Mesothelial cell of epicardium (in vitro differentiated cells): Measurements from ENCODE around the gene PTPRK. TPM values are rescaled to one million over a fixed set of nuclear protein-coding genes. Genes with fewer than 3 reads are reported as not detected.

ENCODE experiments used
- DNase-seq, 2 experiments: peaks; one replicate each; pipeline ENCODE4 v3.0.0; 2021; ENCODE audit warnings: low spot score in 2 of 2; ENCODE audit not compliant: unreplicated experiment in 2 of 2
- H3K27ac Mint-ChIP-seq: 2 replicates; pipeline ENCODE4 v1.8.0; 2021; ENCODE audit warnings: mixed read lengths
- H3K27me3 Mint-ChIP-seq: 2 replicates; pipeline ENCODE4 v1.8.0; 2021; ENCODE audit warnings: low read depth, mixed read lengths
- H3K36me3 Mint-ChIP-seq: 2 replicates; pipeline ENCODE4 v1.8.0; 2021; ENCODE audit warnings: mixed read lengths
- H3K4me1 Mint-ChIP-seq: 2 replicates; pipeline ENCODE4 v1.8.0; 2021; ENCODE audit warnings: mixed read lengths
- H3K4me3 Mint-ChIP-seq: 2 replicates; pipeline ENCODE4 v1.8.0; 2021; ENCODE audit warnings: mild to moderate bottlenecking, moderate library complexity, mixed read lengths
- H3K9me3 Mint-ChIP-seq: 2 replicates; pipeline ENCODE4 v1.8.0; 2021; ENCODE audit warnings: mixed read lengths
- CTCF ChIP-seq: fragments of 200-600 bp; sonication (generic); IDR thresholded peaks from one replicate; pipeline ENCODE4 v1.5.0; 2021; ENCODE audit warnings: antibody characterized with exemption; ENCODE audit not compliant: unreplicated experiment
- total RNA-seq: library from RNA; stranded (reverse); gene quantifications from 3 replicates; pipeline ENCODE4 v1.2.1, GENCODE V29; 2021

Gene PTPRK
- total RNA-seq, 1 donor from 2014 or later, result 93.7 TPM

DNA sequence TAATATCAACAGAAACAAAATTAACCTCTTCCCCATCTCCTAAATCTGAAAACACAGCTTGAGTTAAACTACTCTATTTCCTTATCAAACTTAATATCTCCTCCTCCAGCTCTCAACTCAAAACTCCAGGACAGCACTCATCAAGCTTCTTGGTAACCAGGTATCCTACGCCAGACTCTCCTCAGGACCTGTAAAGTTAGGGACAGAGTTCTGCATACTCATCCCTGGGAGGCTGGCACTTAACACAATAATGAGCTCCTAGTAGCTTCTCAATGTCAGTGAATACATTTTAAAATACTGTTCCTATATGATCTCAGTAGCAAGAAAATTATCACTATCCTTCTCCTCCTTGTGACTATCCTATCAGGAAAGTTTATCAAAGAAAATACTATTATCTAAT, 240.3 kb downstream of the PTPRK start:
- no peak for TF ChIP-seq CTCF
- H3K27ac Mint-ChIP-seq, result no peak overlapping the region
- H3K27me3 Mint-ChIP-seq, result no peaks in the 10 kb centered on the region
- no peak for DNase-seq
- no peaks in the 10 kb centered on the region for H3K9me3 Mint-ChIP-seq
- no peak overlapping the region for H3K4me3 Mint-ChIP-seq
- no peaks in the 10 kb centered on the region for H3K36me3 Mint-ChIP-seq
- peaks cover 43% of the 10 kb centered on the region for H3K4me1 Mint-ChIP-seq

DNA sequence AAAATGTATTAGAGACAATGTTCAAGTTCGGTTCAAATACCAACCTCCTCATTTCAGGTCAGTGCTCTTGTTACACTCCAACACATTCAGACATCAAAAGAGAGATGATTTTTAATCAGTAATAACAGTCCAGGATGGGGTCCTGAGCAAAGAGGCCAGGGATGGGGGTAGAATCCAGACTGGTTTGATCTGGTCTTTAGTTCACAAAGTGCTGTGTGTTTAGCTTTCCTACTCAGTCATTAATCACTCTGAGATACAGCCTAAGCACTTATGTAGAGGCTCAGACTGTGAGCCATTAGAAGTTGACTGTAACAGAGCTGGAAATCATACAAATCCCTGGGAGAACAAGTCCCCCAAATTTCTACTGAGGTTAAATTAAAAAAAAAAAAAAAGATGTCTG, 241.6 kb downstream of the PTPRK start:
- peaks cover 43% of the 10 kb centered on the region for H3K4me1 Mint-ChIP-seq

GRCh38 chr6:128277379-128277778, 243.0 kb downstream of the PTPRK start:
- no peak for DNase-seq
- no peak for TF ChIP-seq CTCF
- Mint-ChIP-seq H3K4me1 (peaks cover 39% of the 10 kb centered on the region), H3K4me3 (no peak overlapping the region), H3K27ac (no peak overlapping the region), H3K9me3 (no peaks in the 10 kb centered on the region), H3K27me3 (no peaks in the 10 kb centered on the region), H3K36me3 (peaks cover 3% of the 10 kb centered on the region)

More for the DNA sequence above, 241.6 kb downstream of the PTPRK start:
- no peak for TF ChIP-seq CTCF
- Mint-ChIP-seq H3K4me3 (no peak overlapping the region), H3K27ac (peak overlapping the region; percentile 71), H3K27me3 (no peaks in the 10 kb centered on the region), H3K9me3 (no peaks in the 10 kb centered on the region), H3K36me3 (no peaks in the 10 kb centered on the region)
- DNase-seq, result no peak

DNA sequence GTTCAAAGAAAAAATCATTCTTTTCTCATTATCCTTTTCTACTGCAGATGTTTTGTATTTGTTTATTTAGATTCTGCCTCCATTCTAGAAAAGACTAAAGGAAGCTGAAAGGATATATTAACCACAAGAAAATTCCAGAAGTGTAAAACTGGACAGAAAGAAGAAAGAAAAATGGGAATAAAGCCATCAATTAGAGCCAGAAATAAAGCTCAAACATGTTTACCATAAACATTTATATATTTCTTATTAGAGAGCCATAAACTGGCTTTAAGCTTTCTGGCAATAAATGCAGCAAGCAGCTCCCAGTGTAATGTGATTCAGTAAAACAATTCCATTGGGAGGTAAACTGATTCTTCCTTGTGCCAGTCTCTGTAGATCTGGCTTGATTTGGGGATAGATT, 244.1 kb downstream of the PTPRK start:
- H3K27ac Mint-ChIP-seq, result no peak overlapping the region
- H3K9me3 Mint-ChIP-seq, result no peaks in the 10 kb centered on the region
- no peak for TF ChIP-seq CTCF
- peaks cover 3% of the 10 kb centered on the region for H3K36me3 Mint-ChIP-seq
- H3K4me3 Mint-ChIP-seq, result no peak overlapping the region
- H3K4me1 Mint-ChIP-seq, result peaks cover 39% of the 10 kb centered on the region
- DNase-seq, result no peak
- no peaks in the 10 kb centered on the region for H3K27me3 Mint-ChIP-seq

DNA sequence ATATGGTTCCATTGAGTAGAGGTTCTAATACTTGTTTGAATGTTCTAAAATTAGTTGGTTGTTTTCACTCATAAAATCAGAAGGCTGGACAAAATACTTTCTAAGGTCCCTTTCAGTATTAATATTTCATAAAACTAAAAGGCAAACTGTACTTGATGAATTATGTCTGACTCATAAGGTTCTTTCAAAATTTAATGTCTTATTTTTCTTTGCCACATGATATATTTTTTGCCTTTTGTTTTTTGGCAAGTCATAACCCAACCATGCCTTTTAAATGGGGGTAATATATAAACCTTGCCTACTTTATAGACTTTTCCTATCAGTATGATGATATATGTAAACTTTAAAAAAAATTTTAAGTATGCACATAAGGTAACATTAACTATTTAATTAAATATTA, 244.7 kb downstream of the PTPRK start:
- no peak for TF ChIP-seq CTCF
- no peaks in the 10 kb centered on the region for H3K9me3 Mint-ChIP-seq

DNA sequence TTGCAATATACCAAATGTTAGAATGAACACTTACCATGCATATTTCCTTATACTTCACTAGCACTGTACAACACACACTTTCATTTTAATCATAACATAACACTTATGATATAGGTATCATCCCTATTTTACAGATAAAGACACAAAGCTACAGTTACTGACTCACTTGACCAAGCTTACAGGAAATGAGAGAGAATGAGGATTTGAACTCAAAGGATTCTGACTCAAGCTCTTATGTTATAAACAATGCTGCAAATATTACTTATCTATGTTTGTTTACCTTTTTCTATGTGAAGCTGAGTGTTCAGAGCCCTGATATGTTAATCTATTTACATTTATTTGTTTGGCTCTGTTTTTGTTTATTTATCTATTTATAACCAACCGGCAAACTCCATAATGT, 245.4 kb downstream of the PTPRK start:
- no peak overlapping the region for H3K4me3 Mint-ChIP-seq
- H3K4me1 Mint-ChIP-seq, result peaks cover 39% of the 10 kb centered on the region
- no peak for TF ChIP-seq CTCF
- DNase-seq, result no peak
- H3K27ac Mint-ChIP-seq, result no peak overlapping the region
- H3K36me3 Mint-ChIP-seq, result peaks cover 3% of the 10 kb centered on the region
- no peaks in the 10 kb centered on the region for H3K9me3 Mint-ChIP-seq
- no peaks in the 10 kb centered on the region for H3K27me3 Mint-ChIP-seq

More for the DNA sequence above, 244.7 kb downstream of the PTPRK start:
- no peak overlapping the region for H3K4me3 Mint-ChIP-seq
- no peak for DNase-seq
- H3K4me1 Mint-ChIP-seq, result peaks cover 42% of the 10 kb centered on the region
- peaks cover 3% of the 10 kb centered on the region for H3K36me3 Mint-ChIP-seq
- no peaks in the 10 kb centered on the region for H3K27me3 Mint-ChIP-seq
- H3K27ac Mint-ChIP-seq, result no peak overlapping the region
